ENCODE measurements around the gene DOCK8. TPM values are rescaled to one million over a fixed set of nuclear protein-coding genes. Genes with fewer than 3 reads are reported as not detected.
A peak's percentile ranks its signal among the peaks of the same experiment; 100 is the strongest.

DOCK8 gene
- total RNA-seq, 1 donor from 2014 or later: 3.8 TPM

- TF ChIP-seq CTCF (IDR thresholded peaks at IDR 0.05; ENCODE audit: insufficient read depth, low read length, poor library complexity, severe bottlenecking): no peak
- H3K4me3 ChIP-seq (ENCODE audit: low read depth, low read length): no peak overlapping the region
- DNase-seq (ENCODE audit: low read depth): peak; percentile 5
Measured at GRCh38 chr9:304519-305185, 90.0 kb downstream of the DOCK8 start.

GRCh38 chr9:306907-307306, 92.2 kb downstream of the DOCK8 start:
- H3K27me3 ChIP-seq (ENCODE audit: control insufficient read depth, insufficient read depth, low read length): no peaks in the 10 kb centered on the region
- no peak for DNase-seq (ENCODE audit: low read depth)
- no peaks in the 10 kb centered on the region for H3K36me3 ChIP-seq (ENCODE audit: control insufficient read depth, insufficient read depth, low read length)
- H3K4me3 ChIP-seq (ENCODE audit: low read depth, low read length): no peak overlapping the region
- no peak for TF ChIP-seq CTCF (IDR thresholded peaks at IDR 0.05; ENCODE audit: insufficient read depth, low read length, poor library complexity, severe bottlenecking)

More at GRCh38 chr9:304519-305185, 90.0 kb downstream of the DOCK8 start:
- Histone ChIP-seq H3K36me3 (ENCODE audit: control insufficient read depth, insufficient read depth, low read length) (no peaks in the 10 kb centered on the region), H3K27me3 (ENCODE audit: control insufficient read depth, insufficient read depth, low read length) (no peaks in the 10 kb centered on the region)

- H3K27me3 ChIP-seq (ENCODE audit: control insufficient read depth, insufficient read depth, low read length): no peaks in the 10 kb centered on the region
- no peak for DNase-seq (ENCODE audit: low read depth)
- TF ChIP-seq CTCF (IDR thresholded peaks at IDR 0.05; ENCODE audit: insufficient read depth, low read length, poor library complexity, severe bottlenecking): no peak
- no peaks in the 10 kb centered on the region for H3K36me3 ChIP-seq (ENCODE audit: control insufficient read depth, insufficient read depth, low read length)
- H3K4me3 ChIP-seq (ENCODE audit: low read depth, low read length): no peak overlapping the region
Measured at GRCh38 chr9:311841-312240, 97.2 kb downstream of the DOCK8 start.

- no peak for TF ChIP-seq CTCF (IDR thresholded peaks at IDR 0.05; ENCODE audit: insufficient read depth, low read length, poor library complexity, severe bottlenecking)
Measured at GRCh38 chr9:312596-313320, 98.1 kb downstream of the DOCK8 start.

DNA sequence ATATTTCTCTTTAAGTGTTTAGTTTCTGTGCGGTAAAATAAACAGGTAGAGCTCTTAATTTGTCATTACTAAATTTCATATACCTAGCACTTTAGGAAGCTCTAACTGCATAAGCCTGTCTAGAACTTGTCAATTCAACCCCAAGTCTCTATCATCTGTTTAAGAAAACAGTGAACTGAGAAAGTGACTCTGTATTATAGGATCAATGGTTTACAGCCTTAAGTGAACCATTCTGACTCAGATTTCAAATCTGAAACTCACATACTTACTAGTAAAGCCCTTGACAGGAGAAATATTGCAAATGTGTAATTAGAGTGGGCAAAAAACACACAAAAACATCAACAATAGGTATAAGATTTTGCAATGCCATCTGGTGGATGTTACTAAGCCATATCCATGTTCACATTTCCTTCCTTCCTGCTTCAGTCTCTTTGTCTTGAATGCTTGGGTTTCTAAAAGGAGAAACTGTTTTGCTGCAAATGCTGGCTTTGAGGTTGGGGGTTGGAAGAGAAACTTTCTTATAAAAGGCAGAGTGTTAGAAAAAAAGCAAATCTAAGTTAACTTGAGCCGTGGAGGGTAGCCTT, 101.8 kb downstream of the DOCK8 start:
- DNase-seq (ENCODE audit: low read depth): no peak
- TF ChIP-seq CTCF (IDR thresholded peaks at IDR 0.05; ENCODE audit: insufficient read depth, low read length, poor library complexity, severe bottlenecking): no peak
- H3K27me3 ChIP-seq (ENCODE audit: control insufficient read depth, insufficient read depth, low read length): no peaks in the 10 kb centered on the region
- H3K4me3 ChIP-seq (ENCODE audit: low read depth, low read length): no peak overlapping the region
- H3K36me3 ChIP-seq (ENCODE audit: control insufficient read depth, insufficient read depth, low read length): no peaks in the 10 kb centered on the region

More at GRCh38 chr9:312596-313320, 98.1 kb downstream of the DOCK8 start:
- Histone ChIP-seq H3K36me3 (ENCODE audit: control insufficient read depth, insufficient read depth, low read length) (no peaks in the 10 kb centered on the region), H3K27me3 (ENCODE audit: control insufficient read depth, insufficient read depth, low read length) (no peaks in the 10 kb centered on the region), H3K4me3 (ENCODE audit: low read depth, low read length) (no peak overlapping the region)
- no peak for DNase-seq (ENCODE audit: low read depth)
